GM12865 (cell line): ENCODE measurements around the gene DNAJC16.
"Not testable (repeated sequence)": the region's sequence is repeated elsewhere in the genome, so short reads cannot be mapped to it uniquely, and the experiment has no call there.

Experiments used
- DNase-seq: peaks from one replicate; pipeline ENCODE4 v3.0.0; 2010; ENCODE audit warnings: low read depth
- H3K4me3 ChIP-seq: 2 replicates; pipeline ENCODE4 v1.5.1; 2011; ENCODE audit warnings: mild to moderate bottlenecking, low read depth, low read length, control low read depth
- TF ChIP-seq, protein P1 (sequence below): IDR thresholded peaks from 2 replicates; pipeline ENCODE4 v1.5.1; 2011; ENCODE audit warnings: low read length, control low read depth, low read depth, inconsistent platforms; ENCODE audit not compliant: insufficient read depth; ENCODE audit errors: missing control alignments

The DNAJC16 gene

GRCh38 chr1:15592285-15592684 lies 65.6 kb downstream of the DNAJC16 start:
- TF ChIP-seq, protein P1, sequence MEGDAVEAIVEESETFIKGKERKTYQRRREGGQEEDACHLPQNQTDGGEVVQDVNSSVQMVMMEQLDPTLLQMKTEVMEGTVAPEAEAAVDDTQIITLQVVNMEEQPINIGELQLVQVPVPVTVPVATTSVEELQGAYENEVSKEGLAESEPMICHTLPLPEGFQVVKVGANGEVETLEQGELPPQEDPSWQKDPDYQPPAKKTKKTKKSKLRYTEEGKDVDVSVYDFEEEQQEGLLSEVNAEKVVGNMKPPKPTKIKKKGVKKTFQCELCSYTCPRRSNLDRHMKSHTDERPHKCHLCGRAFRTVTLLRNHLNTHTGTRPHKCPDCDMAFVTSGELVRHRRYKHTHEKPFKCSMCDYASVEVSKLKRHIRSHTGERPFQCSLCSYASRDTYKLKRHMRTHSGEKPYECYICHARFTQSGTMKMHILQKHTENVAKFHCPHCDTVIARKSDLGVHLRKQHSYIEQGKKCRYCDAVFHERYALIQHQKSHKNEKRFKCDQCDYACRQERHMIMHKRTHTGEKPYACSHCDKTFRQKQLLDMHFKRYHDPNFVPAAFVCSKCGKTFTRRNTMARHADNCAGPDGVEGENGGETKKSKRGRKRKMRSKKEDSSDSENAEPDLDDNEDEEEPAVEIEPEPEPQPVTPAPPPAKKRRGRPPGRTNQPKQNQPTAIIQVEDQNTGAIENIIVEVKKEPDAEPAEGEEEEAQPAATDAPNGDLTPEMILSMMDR = no peak
- DNase-seq = no peak
- H3K4me3 ChIP-seq = no peak overlapping the region

DNA sequence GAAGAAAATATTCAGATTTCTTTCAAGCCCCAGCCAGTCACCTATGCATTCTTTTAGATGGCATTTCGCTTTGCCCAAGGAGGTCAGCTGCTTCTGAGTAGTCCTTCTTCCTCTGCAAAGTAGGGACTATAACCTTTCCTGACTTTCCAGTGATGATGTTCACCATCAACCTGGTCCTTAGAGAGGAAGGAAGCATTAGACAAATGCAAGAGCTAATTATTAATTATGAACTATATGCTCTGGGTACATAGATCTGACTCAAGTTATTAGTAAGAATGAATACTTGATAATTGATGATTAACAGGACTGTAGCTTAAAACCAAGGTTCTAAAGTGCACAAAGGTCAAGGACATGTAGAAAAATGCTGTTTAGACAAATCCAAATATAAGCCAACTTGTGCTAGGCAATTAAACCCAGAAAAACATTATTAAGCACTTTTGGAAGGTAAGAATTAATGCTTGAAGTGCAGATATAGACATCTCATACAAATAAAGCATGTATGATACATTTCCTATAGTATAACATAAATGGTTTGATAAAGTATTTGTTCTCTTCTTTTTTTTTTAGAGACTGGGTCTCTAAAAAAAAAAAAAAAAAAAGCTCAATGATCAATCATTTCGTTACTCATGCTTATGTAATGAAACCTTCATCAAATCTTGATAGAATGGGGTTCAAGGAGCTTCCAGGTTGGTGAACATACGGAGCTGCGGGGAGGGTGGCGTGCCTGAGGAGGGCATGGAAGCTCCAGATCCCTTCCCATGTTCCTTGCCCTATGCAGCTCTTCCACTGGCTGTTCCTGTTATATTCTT lies 69.4 kb downstream of the DNAJC16 start:
- no peak overlapping the region for H3K4me3 ChIP-seq
- TF ChIP-seq, protein P1 = no peak
- no peak for DNase-seq

GRCh38 chr1:15598436-15598835 lies 71.8 kb downstream of the DNAJC16 start:
- TF ChIP-seq, protein P1 = no peak
- DNase-seq = no peak
- no peak overlapping the region for H3K4me3 ChIP-seq

DNA sequence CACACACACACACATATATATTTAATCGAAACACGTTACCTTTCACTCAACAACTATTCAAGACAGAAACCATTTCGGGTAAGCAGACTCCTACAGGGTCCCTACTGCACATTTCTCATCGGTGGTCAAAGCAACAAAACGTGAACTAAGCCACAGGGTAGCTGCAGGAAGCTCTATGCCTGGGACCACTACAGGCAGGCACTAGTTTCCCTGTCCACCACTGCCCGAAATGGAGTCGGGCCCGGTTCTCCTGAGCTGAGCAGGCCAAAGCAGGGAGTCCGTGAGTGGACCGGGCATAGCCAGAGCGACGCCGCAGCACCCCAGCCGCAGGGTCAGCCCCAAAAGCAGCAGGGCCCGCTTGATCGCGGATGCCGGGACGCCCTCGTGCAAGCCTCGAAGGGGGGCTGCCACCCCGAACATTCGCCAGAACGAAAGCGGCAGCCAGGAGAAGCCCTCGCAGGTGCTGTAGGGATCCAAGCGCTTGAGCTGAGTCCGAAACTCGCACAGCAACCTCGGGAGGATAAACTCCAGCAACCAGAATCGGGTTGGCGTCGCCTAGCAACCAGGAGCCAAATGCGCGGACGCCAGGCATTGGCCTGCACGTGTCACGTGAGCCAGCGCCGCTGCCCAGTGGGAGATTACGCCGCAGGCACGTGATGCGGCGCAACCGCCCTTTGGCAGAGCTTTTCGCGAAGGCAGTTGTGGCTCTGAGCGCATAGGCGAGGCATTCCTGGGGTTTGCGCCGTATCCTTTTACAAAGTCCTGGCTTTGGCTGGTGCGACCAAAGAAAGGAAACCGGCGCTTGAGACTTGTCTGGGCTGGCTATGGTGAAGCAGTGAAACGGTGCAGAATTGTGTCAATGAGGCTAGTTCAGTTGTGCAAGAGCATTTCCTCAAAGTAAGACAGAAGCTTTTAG lies 76.7 kb downstream of the DNAJC16 start:
- peak; percentile 96 for DNase-seq
- TF ChIP-seq, protein P1 = no peak
- H3K4me3 ChIP-seq = peak overlapping the region; percentile 76

DNA sequence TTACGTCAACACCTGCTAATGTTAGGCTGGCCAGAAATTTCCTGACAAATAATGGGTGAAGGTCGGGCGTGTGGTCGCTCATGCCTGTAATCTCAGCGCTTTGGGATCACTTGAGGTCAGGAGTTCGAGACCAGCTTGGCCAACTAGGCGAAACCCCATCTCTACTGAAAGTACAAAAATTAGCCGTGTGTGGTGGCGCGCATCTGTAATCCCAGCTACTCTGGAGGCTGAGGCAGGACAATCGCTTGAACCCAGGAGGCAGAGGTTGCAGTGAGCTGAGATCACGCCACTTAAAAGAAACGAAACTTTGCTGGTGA lies 77.3 kb downstream of the DNAJC16 start:
- H3K4me3 ChIP-seq = peak overlapping the region; percentile 76

GRCh38 chr1:15604400-15604799 lies 77.8 kb downstream of the DNAJC16 start:
- H3K4me3 ChIP-seq = not testable (repeated sequence)
- DNase-seq = peak; percentile 30

More for the DNA sequence above, 77.3 kb downstream of the DNAJC16 start:
- not testable (repeated sequence) for DNase-seq

- TF ChIP-seq, protein P1 = no peak
- no peak overlapping the region for H3K4me3 ChIP-seq
- DNase-seq = no peak
Measured at GRCh38 chr1:15605398-15606383, 79.0 kb downstream of the DNAJC16 start.
